ENCODE measurements around the gene DLEC1. TPM values are rescaled to one million over a fixed set of nuclear protein-coding genes. Genes with fewer than 3 reads are reported as not detected.

The DLEC1 gene
- total RNA-seq, 1 donor from 2014 or later, result not detected

GRCh38 chr3:38127611-38128302 lies 88.7 kb downstream of the DLEC1 start:
- no peak for DNase-seq (ENCODE audit: low read depth)
- TF ChIP-seq CTCF (conservative IDR thresholded peaks at IDR 0.05; ENCODE audit: low read depth, low read length), result no peak

GRCh38 chr3:38128303-38128655 lies 89.3 kb downstream of the DLEC1 start:
- no peak overlapping the region for H3K4me3 ChIP-seq (ENCODE audit: low read depth, low read length)
- TF ChIP-seq CTCF (conservative IDR thresholded peaks at IDR 0.05; ENCODE audit: low read depth, low read length), result no peak
- DNase-seq (ENCODE audit: low read depth), result no peak

More at GRCh38 chr3:38127611-38128302, 88.7 kb downstream of the DLEC1 start:
- no peak overlapping the region for H3K4me3 ChIP-seq (ENCODE audit: low read depth, low read length)

- no peak for TF ChIP-seq CTCF (conservative IDR thresholded peaks at IDR 0.05; ENCODE audit: low read depth, low read length)
- no peak overlapping the region for H3K4me3 ChIP-seq (ENCODE audit: low read depth, low read length)
- no peak for DNase-seq (ENCODE audit: low read depth)
Observed at GRCh38 chr3:38129058-38129457, 90.0 kb downstream of the DLEC1 start.

GRCh38 chr3:38130631-38131065 lies 91.6 kb downstream of the DLEC1 start:
- TF ChIP-seq CTCF (conservative IDR thresholded peaks at IDR 0.05; ENCODE audit: low read depth, low read length), result no peak
- no peak overlapping the region for H3K4me3 ChIP-seq (ENCODE audit: low read depth, low read length)
- DNase-seq (ENCODE audit: low read depth), result no peak

- TF ChIP-seq CTCF (conservative IDR thresholded peaks at IDR 0.05; ENCODE audit: low read depth, low read length), result peak; percentile 70
- H3K4me3 ChIP-seq (ENCODE audit: low read depth, low read length), result no peak overlapping the region
- no peak for DNase-seq (ENCODE audit: low read depth)
Observed at GRCh38 chr3:38131621-38132369, 92.8 kb downstream of the DLEC1 start.

- no peak for TF ChIP-seq CTCF (conservative IDR thresholded peaks at IDR 0.05; ENCODE audit: low read depth, low read length)
- no peak overlapping the region for H3K4me3 ChIP-seq (ENCODE audit: low read depth, low read length)
- DNase-seq (ENCODE audit: low read depth), result no peak
Observed at GRCh38 chr3:38133209-38133556, 94.2 kb downstream of the DLEC1 start.
